Skin of body (tissue), 1 donor: Measurements from ENCODE around the gene FPGT. TPM values are rescaled to one million over a fixed set of nuclear protein-coding genes. Genes with fewer than 3 reads are reported as not detected.

Experiments
- total RNA-seq: library from RNA; depleted of rRNA; stranded (reverse); fragments of >200 nt; gene quantifications from one replicate; pipeline ENCODE4 v1.2.3, GENCODE V29; 2014

Gene FPGT
- total RNA-seq, 1 donor from 2014 or later: 21.6 TPM

Other genes with a start within 250 kb of the FPGT start
- gene LRRIQ3, start 66 bp upstream of the FPGT start, total RNA-seq: 0.99 TPM
- 3.1 TPM for gene TNNI3K, start 37.1 kb downstream of the FPGT start, total RNA-seq